Measurements from ENCODE around the gene IGFL2. TPM values are rescaled to one million over a fixed set of nuclear protein-coding genes. Genes with fewer than 3 reads are reported as not detected.
"Not testable (repeated sequence)": the region's sequence is repeated elsewhere in the genome, so short reads cannot be mapped to it uniquely, and the experiment has no call there.

IGFL2 gene
- total RNA-seq, 1 experiment from 2014 or later = not detected

- no peaks in the 10 kb centered on the region for H3K27me3 ChIP-seq (ENCODE audit: low read length)
- H3K4me3 ChIP-seq (ENCODE audit: low read length) = no peak overlapping the region
- H3K4me1 ChIP-seq (ENCODE audit: low read length) = peaks cover 3% of the 10 kb centered on the region
- no peak for DNase-seq
- no peak overlapping the region for H3K4me2 ChIP-seq (ENCODE audit: low read depth, low read length, poor library complexity, severe bottlenecking)
- H3K36me3 ChIP-seq (ENCODE audit: insufficient read depth, low read length) = no peaks in the 10 kb centered on the region
- no peak overlapping the region for H3K9ac ChIP-seq (ENCODE audit: low read length)
- no peaks in the 10 kb centered on the region for H3K9me3 ChIP-seq (ENCODE audit: low read length)
- no peak overlapping the region for H2AFZ ChIP-seq (ENCODE audit: low read length)
- H3K79me2 ChIP-seq (ENCODE audit: low read length) = no peaks in the 10 kb centered on the region
- no peaks in the 10 kb centered on the region for H3K9me2 ChIP-seq (replicated peaks; ENCODE audit: insufficient read depth, low read length)
- no peak overlapping the region for H3K27ac ChIP-seq (ENCODE audit: low read length)
- no peaks in the 10 kb centered on the region for H4K20me1 ChIP-seq (ENCODE audit: insufficient read depth, low read depth, low read length)
Observed at GRCh38 chr19:46189971-46190888, 42.2 kb downstream of the IGFL2 start.

GRCh38 chr19:46191356-46191755 lies 43.3 kb downstream of the IGFL2 start:
- no peak overlapping the region for H3K9ac ChIP-seq (ENCODE audit: low read length)
- H3K36me3 ChIP-seq (ENCODE audit: insufficient read depth, low read length) = no peaks in the 10 kb centered on the region
- H3K79me2 ChIP-seq (ENCODE audit: low read length) = no peaks in the 10 kb centered on the region
- no peaks in the 10 kb centered on the region for H3K4me1 ChIP-seq (ENCODE audit: low read length)
- H4K20me1 ChIP-seq (ENCODE audit: insufficient read depth, low read depth, low read length) = no peaks in the 10 kb centered on the region
- no peaks in the 10 kb centered on the region for H3K27me3 ChIP-seq (ENCODE audit: low read length)
- H3K4me2 ChIP-seq (ENCODE audit: low read depth, low read length, poor library complexity, severe bottlenecking) = no peak overlapping the region
- no peak for DNase-seq
- H3K9me3 ChIP-seq (ENCODE audit: low read length) = no peaks in the 10 kb centered on the region
- H3K27ac ChIP-seq (ENCODE audit: low read length) = no peak overlapping the region
- H3K9me2 ChIP-seq (replicated peaks; ENCODE audit: insufficient read depth, low read length) = no peaks in the 10 kb centered on the region
- H3K4me3 ChIP-seq (ENCODE audit: low read length) = no peak overlapping the region
- no peak overlapping the region for H2AFZ ChIP-seq (ENCODE audit: low read length)

- no peak overlapping the region for H3K27ac ChIP-seq (ENCODE audit: low read length)
- no peak overlapping the region for H3K9ac ChIP-seq (ENCODE audit: low read length)
- H3K79me2 ChIP-seq (ENCODE audit: low read length) = no peaks in the 10 kb centered on the region
- H3K4me2 ChIP-seq (ENCODE audit: low read depth, low read length, poor library complexity, severe bottlenecking) = no peak overlapping the region
- H2AFZ ChIP-seq (ENCODE audit: low read length) = no peak overlapping the region
- H3K9me2 ChIP-seq (replicated peaks; ENCODE audit: insufficient read depth, low read length) = no peaks in the 10 kb centered on the region
- H3K27me3 ChIP-seq (ENCODE audit: low read length) = no peaks in the 10 kb centered on the region
- DNase-seq = no peak
- no peaks in the 10 kb centered on the region for H3K4me1 ChIP-seq (ENCODE audit: low read length)
- no peak overlapping the region for H3K4me3 ChIP-seq (ENCODE audit: low read length)
- no peaks in the 10 kb centered on the region for H3K9me3 ChIP-seq (ENCODE audit: low read length)
- no peaks in the 10 kb centered on the region for H3K36me3 ChIP-seq (ENCODE audit: insufficient read depth, low read length)
- no peaks in the 10 kb centered on the region for H4K20me1 ChIP-seq (ENCODE audit: insufficient read depth, low read depth, low read length)
Observed at GRCh38 chr19:46191972-46192371, 43.9 kb downstream of the IGFL2 start.

GRCh38 chr19:46192626-46192991 lies 44.6 kb downstream of the IGFL2 start:
- H3K4me1 ChIP-seq (ENCODE audit: low read length); H3K79me2 ChIP-seq (ENCODE audit: low read length); H2AFZ ChIP-seq (ENCODE audit: low read length); H3K9me3 ChIP-seq (ENCODE audit: low read length); DNase-seq; H3K4me3 ChIP-seq (ENCODE audit: low read length); H3K9me2 ChIP-seq (replicated peaks; ENCODE audit: insufficient read depth, low read length); H3K4me2 ChIP-seq (ENCODE audit: low read depth, low read length, poor library complexity, severe bottlenecking); H3K36me3 ChIP-seq (ENCODE audit: insufficient read depth, low read length); H4K20me1 ChIP-seq (ENCODE audit: insufficient read depth, low read depth, low read length); H3K27me3 ChIP-seq (ENCODE audit: low read length); H3K27ac ChIP-seq (ENCODE audit: low read length); H3K9ac ChIP-seq (ENCODE audit: low read length): not testable (repeated sequence)

- no peaks in the 10 kb centered on the region for H3K4me1 ChIP-seq (ENCODE audit: low read length)
- H3K4me3 ChIP-seq (ENCODE audit: low read length) = no peak overlapping the region
- H3K79me2 ChIP-seq (ENCODE audit: low read length) = no peaks in the 10 kb centered on the region
- no peaks in the 10 kb centered on the region for H3K9me3 ChIP-seq (ENCODE audit: low read length)
- H3K4me2 ChIP-seq (ENCODE audit: low read depth, low read length, poor library complexity, severe bottlenecking) = no peak overlapping the region
- no peak overlapping the region for H3K9ac ChIP-seq (ENCODE audit: low read length)
- no peaks in the 10 kb centered on the region for H3K27me3 ChIP-seq (ENCODE audit: low read length)
- no peaks in the 10 kb centered on the region for H3K9me2 ChIP-seq (replicated peaks; ENCODE audit: insufficient read depth, low read length)
- no peak for DNase-seq
- H3K27ac ChIP-seq (ENCODE audit: low read length) = no peak overlapping the region
- no peak overlapping the region for H2AFZ ChIP-seq (ENCODE audit: low read length)
- H4K20me1 ChIP-seq (ENCODE audit: insufficient read depth, low read depth, low read length) = no peaks in the 10 kb centered on the region
- no peaks in the 10 kb centered on the region for H3K36me3 ChIP-seq (ENCODE audit: insufficient read depth, low read length)
Observed at GRCh38 chr19:46192992-46193650, 45.1 kb downstream of the IGFL2 start.

- Histone ChIP-seq H3K9ac (ENCODE audit: low read length) (no peak overlapping the region), H3K9me2 (replicated peaks; ENCODE audit: insufficient read depth, low read length) (no peaks in the 10 kb centered on the region), H3K27ac (ENCODE audit: low read length) (no peak overlapping the region), H3K4me1 (ENCODE audit: low read length) (no peaks in the 10 kb centered on the region), H3K27me3 (ENCODE audit: low read length) (no peaks in the 10 kb centered on the region), H3K9me3 (ENCODE audit: low read length) (no peaks in the 10 kb centered on the region), H3K4me2 (ENCODE audit: low read depth, low read length, poor library complexity, severe bottlenecking) (no peak overlapping the region), H2AFZ (ENCODE audit: low read length) (no peak overlapping the region), H3K36me3 (ENCODE audit: insufficient read depth, low read length) (no peaks in the 10 kb centered on the region), H4K20me1 (ENCODE audit: insufficient read depth, low read depth, low read length) (no peaks in the 10 kb centered on the region), H3K79me2 (ENCODE audit: low read length) (no peaks in the 10 kb centered on the region), H3K4me3 (ENCODE audit: low read length) (no peak overlapping the region)
- DNase-seq = no peak
Observed at GRCh38 chr19:46193678-46194077, 45.6 kb downstream of the IGFL2 start.

- H4K20me1 ChIP-seq (ENCODE audit: insufficient read depth, low read depth, low read length) = no peaks in the 10 kb centered on the region
- no peaks in the 10 kb centered on the region for H3K79me2 ChIP-seq (ENCODE audit: low read length)
- H3K27me3 ChIP-seq (ENCODE audit: low read length) = no peaks in the 10 kb centered on the region
Observed at GRCh38 chr19:46195104-46195503, 47.1 kb downstream of the IGFL2 start.

GRCh38 chr19:46195919-46196318 lies 47.9 kb downstream of the IGFL2 start:
- not testable (repeated sequence) for H3K4me2 ChIP-seq (ENCODE audit: low read depth, low read length, poor library complexity, severe bottlenecking); H3K4me1 ChIP-seq (ENCODE audit: low read length); H3K9me2 ChIP-seq (replicated peaks; ENCODE audit: insufficient read depth, low read length); H3K27ac ChIP-seq (ENCODE audit: low read length); H3K36me3 ChIP-seq (ENCODE audit: insufficient read depth, low read length); DNase-seq; H4K20me1 ChIP-seq (ENCODE audit: insufficient read depth, low read depth, low read length); H3K27me3 ChIP-seq (ENCODE audit: low read length); H3K4me3 ChIP-seq (ENCODE audit: low read length); H3K9me3 ChIP-seq (ENCODE audit: low read length); H3K79me2 ChIP-seq (ENCODE audit: low read length); H3K9ac ChIP-seq (ENCODE audit: low read length); H2AFZ ChIP-seq (ENCODE audit: low read length)

More at GRCh38 chr19:46195104-46195503, 47.1 kb downstream of the IGFL2 start:
- H3K4me2 ChIP-seq (ENCODE audit: low read depth, low read length, poor library complexity, severe bottlenecking) = no peak overlapping the region
- H3K9me3 ChIP-seq (ENCODE audit: low read length) = no peaks in the 10 kb centered on the region
- H3K36me3 ChIP-seq (ENCODE audit: insufficient read depth, low read length) = no peaks in the 10 kb centered on the region
- no peaks in the 10 kb centered on the region for H3K9me2 ChIP-seq (replicated peaks; ENCODE audit: insufficient read depth, low read length)
- no peak overlapping the region for H2AFZ ChIP-seq (ENCODE audit: low read length)
- DNase-seq = no peak
- H3K9ac ChIP-seq (ENCODE audit: low read length) = no peak overlapping the region
- no peak overlapping the region for H3K4me3 ChIP-seq (ENCODE audit: low read length)
- no peak overlapping the region for H3K27ac ChIP-seq (ENCODE audit: low read length)
- H3K4me1 ChIP-seq (ENCODE audit: low read length) = no peaks in the 10 kb centered on the region
